PC-3 (cell line): ENCODE results near the gene CCL1. TPM values are rescaled to one million over a fixed set of nuclear protein-coding genes. Genes with fewer than 3 reads are reported as not detected.

ENCODE experiments used
- ATAC-seq: fragments of 200-7000 bp; cut with Tn5 transposase; 2 replicates; pipeline ENCODE4 v1.9.1; 2020; ENCODE audit warnings: mild to moderate bottlenecking, moderate library complexity
- BruUV-seq: library from RNA; stranded (reverse); fragments of 400-500 nt; replicated peaks from 2 replicates; lab custom pipeline; 2021; lab: Mats Ljungman, UMichigan
- CTCF ChIA-PET: fragments of 300-600 bp; sonication (Branson Sonifier 250); formaldehyde crosslinking; loops from one replicate; lab custom pipeline; 2022; ENCODE audit warnings: antibody characterized with exemption; lab: Charles Lee
- POLR2A ChIA-PET: fragments of 300-600 bp; sonication (Branson Sonifier 250); formaldehyde crosslinking; loops from one replicate; lab custom pipeline; 2022; ENCODE audit warnings: antibody characterized with exemption; ENCODE audit not compliant: unreplicated experiment; lab: Charles Lee
- DNase-seq: peaks from one replicate; pipeline ENCODE4 v3.0.0-alpha.2; 2015
- H2AFZ ChIP-seq: fragments of 300-600 bp; sonication (generic); 2 replicates; pipeline ENCODE4 v1.6.0; 2016; ENCODE audit warnings: antibody characterized with exemption, low read length
- H3F3A ChIP-seq: fragments of 300-600 bp; sonication (generic); one replicate; pipeline ENCODE4 v1.6.0; 2017; ENCODE audit warnings: antibody characterized with exemption, low read length, control low read depth, mild to moderate bottlenecking; ENCODE audit not compliant: unreplicated experiment
- H3K27ac ChIP-seq: fragments of 300-600 bp; sonication (generic); 2 replicates; pipeline ENCODE4 v1.5.1; 2016; ENCODE audit warnings: mild to moderate bottlenecking, low read length
- H3K27me3 ChIP-seq: fragments of 300-600 bp; sonication (generic); 2 replicates; pipeline ENCODE4 v1.6.1; 2016; ENCODE audit warnings: low read length, mixed read lengths
- H3K36me3 ChIP-seq: fragments of 300-600 bp; sonication (generic); 2 replicates; pipeline ENCODE4 v1.6.1; 2016; ENCODE audit warnings: low read depth, mixed run types, low read length, mixed read lengths
- H3K4me1 ChIP-seq: fragments of 300-600 bp; sonication (generic); 2 replicates; pipeline ENCODE4 v1.5.1; 2016; ENCODE audit warnings: low read length; ENCODE audit not compliant: insufficient read depth
- H3K4me2 ChIP-seq: fragments of 300-600 bp; sonication (generic); 2 replicates; pipeline ENCODE4 v1.6.0; 2016; ENCODE audit warnings: low read length
- H3K4me3 ChIP-seq: fragments of 300-600 bp; sonication (generic); 2 replicates; pipeline ENCODE4 v1.5.1; 2016; ENCODE audit warnings: mild to moderate bottlenecking, low read length, mixed read lengths
- H3K79me2 ChIP-seq: fragments of 300-600 bp; sonication (generic); 2 replicates; pipeline ENCODE4 v1.6.1; 2017; ENCODE audit warnings: low read length, mixed read lengths
- H3K9ac ChIP-seq: fragments of 300-600 bp; sonication (generic); 2 replicates; pipeline ENCODE4 v1.6.0; 2016; ENCODE audit warnings: mild to moderate bottlenecking, low read length
- H3K9me2 ChIP-seq: fragments of 300-600 bp; sonication (generic); replicated peaks from 2 replicates; pipeline ENCODE4 v1.6.1; 2016; ENCODE audit warnings: mixed run types, low read length, mixed read lengths
- H3K9me3 ChIP-seq: fragments of 300-600 bp; sonication (generic); 2 replicates; pipeline ENCODE4 v1.6.1; 2016; ENCODE audit warnings: low read length, mixed read lengths
- H4K20me1 ChIP-seq: fragments of 300-600 bp; sonication (generic); 2 replicates; pipeline ENCODE4 v1.6.1; 2016; ENCODE audit warnings: low read length, mixed read lengths
- EZH2 ChIP-seq: fragments of 300-600 bp; sonication (generic); IDR thresholded peaks from one replicate; pipeline ENCODE4 v1.6.1; 2017; ENCODE audit warnings: antibody characterized with exemption, mild to moderate bottlenecking, low read length; ENCODE audit not compliant: unreplicated experiment
- EZH2phosphoT487 ChIP-seq: fragments of 300-600 bp; sonication (generic); IDR thresholded peaks from 2 replicates; pipeline ENCODE4 v1.6.1; 2018; ENCODE audit warnings: mild to moderate bottlenecking, antibody characterized with exemption, low read length, borderline replicate concordance
- intact Hi-C: fragments of 100-400 bp; cut with micrococcal nuclease; formaldehyde crosslinking; loops from 2 replicates; pipeline ENCODE4 v1.9.0; 2023
- total RNA-seq: library from RNA; depleted of rRNA; stranded (reverse); fragments of >200 nt; gene quantifications from 2 replicates; pipeline ENCODE4 v1.2.3, GENCODE V29; 2014
- TF ChIP-seq, protein P1 (sequence below): fragments of 300-600 bp; sonication (generic); conservative IDR thresholded peaks from 2 replicates; pipeline ENCODE4 v1.5.1; 2017; ENCODE audit warnings: antibody characterized with exemption, low read depth, mild to moderate bottlenecking, low read length

Gene CCL1
- total RNA-seq, 1 experiment from 2014 or later = not detected

DNA sequence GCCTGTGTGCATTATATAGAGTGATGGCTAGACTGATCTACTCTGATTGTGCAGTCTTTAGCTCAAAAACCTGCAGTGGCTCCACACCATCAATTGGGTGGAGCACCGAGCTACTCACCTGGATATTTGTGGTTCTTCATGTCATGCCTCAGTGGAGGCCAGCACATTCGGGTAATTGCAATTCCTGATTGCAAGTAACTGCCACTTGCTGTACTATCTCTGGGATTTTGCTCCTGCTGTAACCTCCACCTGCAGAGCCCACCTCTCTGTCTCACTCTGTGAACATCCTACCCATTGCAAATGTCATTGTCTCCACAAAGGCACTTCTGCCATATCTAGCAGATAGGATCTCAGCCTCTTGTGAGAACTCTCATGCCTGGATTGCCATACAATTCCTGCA is 1.7 kb upstream of the CCL1 start:
- Histone ChIP-seq H3K36me3 (peaks cover 3% of the 10 kb centered on the region; the same call in 1 of the 2 replicates), H3F3A (no peaks in the 10 kb centered on the region), H3K9ac (no peak overlapping the region), H3K27ac (no peak overlapping the region), H4K20me1 (no peaks in the 10 kb centered on the region), H2AFZ (no peak overlapping the region), H3K9me2 (no peaks in the 10 kb centered on the region), H3K27me3 (no peaks in the 10 kb centered on the region), H3K4me3 (no peak overlapping the region), H3K79me2 (no peaks in the 10 kb centered on the region), H3K4me2 (no peak overlapping the region), H3K4me1 (no peaks in the 10 kb centered on the region), H3K9me3 (no peaks in the 10 kb centered on the region)
- ChIA-PET POLR2A (no interaction called here), CTCF (interaction anchor here (0.6 kb wide), 1 partner anchor 1399 kb away, joined by 4 read pairs; no protein-coding TSS in a partner anchor)
- ATAC-seq = no peak
- DNase-seq = no peak
- intact Hi-C loops = no loop called here
- BruUV-seq = no TSS peak
- TF ChIP-seq, protein P1, sequence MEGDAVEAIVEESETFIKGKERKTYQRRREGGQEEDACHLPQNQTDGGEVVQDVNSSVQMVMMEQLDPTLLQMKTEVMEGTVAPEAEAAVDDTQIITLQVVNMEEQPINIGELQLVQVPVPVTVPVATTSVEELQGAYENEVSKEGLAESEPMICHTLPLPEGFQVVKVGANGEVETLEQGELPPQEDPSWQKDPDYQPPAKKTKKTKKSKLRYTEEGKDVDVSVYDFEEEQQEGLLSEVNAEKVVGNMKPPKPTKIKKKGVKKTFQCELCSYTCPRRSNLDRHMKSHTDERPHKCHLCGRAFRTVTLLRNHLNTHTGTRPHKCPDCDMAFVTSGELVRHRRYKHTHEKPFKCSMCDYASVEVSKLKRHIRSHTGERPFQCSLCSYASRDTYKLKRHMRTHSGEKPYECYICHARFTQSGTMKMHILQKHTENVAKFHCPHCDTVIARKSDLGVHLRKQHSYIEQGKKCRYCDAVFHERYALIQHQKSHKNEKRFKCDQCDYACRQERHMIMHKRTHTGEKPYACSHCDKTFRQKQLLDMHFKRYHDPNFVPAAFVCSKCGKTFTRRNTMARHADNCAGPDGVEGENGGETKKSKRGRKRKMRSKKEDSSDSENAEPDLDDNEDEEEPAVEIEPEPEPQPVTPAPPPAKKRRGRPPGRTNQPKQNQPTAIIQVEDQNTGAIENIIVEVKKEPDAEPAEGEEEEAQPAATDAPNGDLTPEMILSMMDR = no peak
- TF ChIP-seq EZH2phosphoT487 (no peak), EZH2 (no peak)

DNA sequence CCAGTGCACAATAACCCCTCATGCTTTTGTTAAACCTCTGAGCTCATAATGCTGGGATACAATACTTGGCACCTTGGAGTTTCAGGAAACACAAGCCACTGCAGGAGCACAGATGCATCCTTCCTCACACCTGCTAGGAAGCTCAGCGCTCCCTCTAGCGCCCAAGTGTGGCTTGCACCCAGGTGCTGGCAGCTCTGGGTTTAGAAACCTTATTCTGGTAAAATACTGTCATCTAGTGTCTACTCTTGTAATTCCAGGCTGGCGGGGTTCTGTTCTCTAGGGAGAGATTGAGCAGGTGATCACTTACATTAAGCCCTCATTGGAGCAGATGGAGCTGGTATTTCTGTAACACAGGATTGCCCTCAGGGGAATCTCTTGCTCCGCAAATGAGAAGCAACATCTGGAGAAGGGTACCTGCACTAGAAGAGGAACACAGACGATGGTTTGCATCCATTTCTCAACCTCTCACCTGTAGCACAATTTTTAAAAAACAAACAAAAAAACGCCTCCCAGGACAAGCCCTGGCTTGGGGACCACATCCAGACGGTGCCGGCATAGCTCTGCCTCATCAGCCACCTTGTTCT is 1.5 kb downstream of the CCL1 start:
- POLR2A ChIA-PET = no interaction called here
- no peaks in the 10 kb centered on the region for H3K79me2 ChIP-seq

More for the DNA sequence above, 1.5 kb downstream of the CCL1 start:
- TF ChIP-seq, protein P1 = peak; percentile 83
- TF ChIP-seq EZH2 = no peak
- H3K27me3 ChIP-seq = no peaks in the 10 kb centered on the region
- H3K4me2 ChIP-seq = no peak overlapping the region
- H4K20me1 ChIP-seq = no peaks in the 10 kb centered on the region
- no peaks in the 10 kb centered on the region for H3K9me3 ChIP-seq
- H3K27ac ChIP-seq = no peak overlapping the region
- intact Hi-C loops = loop anchor here (1.0 kb wide), 1 partner anchor 161 kb away; no protein-coding TSS in a partner anchor
- CTCF ChIA-PET = interaction anchor here (0.6 to 1.3 kb wide), 6 partner anchors 11 to 280 kb away, joined by 3 to 4 read pairs (median 3); no protein-coding TSS in a partner anchor
- H3F3A ChIP-seq = no peaks in the 10 kb centered on the region
- H3K9me2 ChIP-seq = no peaks in the 10 kb centered on the region
- DNase-seq (peak; percentile 75), ATAC-seq (peak; percentile 57)
- H3K4me3 ChIP-seq = no peak overlapping the region
- no peak overlapping the region for H3K9ac ChIP-seq
- no peaks in the 10 kb centered on the region for H3K4me1 ChIP-seq
- H3K36me3 ChIP-seq = peaks cover 3% of the 10 kb centered on the region; the same call in 1 of the 2 replicates
- H2AFZ ChIP-seq = no peak overlapping the region
- BruUV-seq = no TSS peak
